AG20443 (cell line): ENCODE data around the gene PRKRIP1.
A peak's percentile ranks its signal among the peaks of the same experiment; 100 is the strongest.
"Not testable (repeated sequence)": the region's sequence is repeated elsewhere in the genome, so short reads cannot be mapped to it uniquely, and the experiment has no call there.

Experiments
- DNase-seq: peaks from one replicate; pipeline ENCODE4 v3.0.0; 2012; ENCODE audit warnings: low spot score, mixed read lengths

The PRKRIP1 gene

DNA sequence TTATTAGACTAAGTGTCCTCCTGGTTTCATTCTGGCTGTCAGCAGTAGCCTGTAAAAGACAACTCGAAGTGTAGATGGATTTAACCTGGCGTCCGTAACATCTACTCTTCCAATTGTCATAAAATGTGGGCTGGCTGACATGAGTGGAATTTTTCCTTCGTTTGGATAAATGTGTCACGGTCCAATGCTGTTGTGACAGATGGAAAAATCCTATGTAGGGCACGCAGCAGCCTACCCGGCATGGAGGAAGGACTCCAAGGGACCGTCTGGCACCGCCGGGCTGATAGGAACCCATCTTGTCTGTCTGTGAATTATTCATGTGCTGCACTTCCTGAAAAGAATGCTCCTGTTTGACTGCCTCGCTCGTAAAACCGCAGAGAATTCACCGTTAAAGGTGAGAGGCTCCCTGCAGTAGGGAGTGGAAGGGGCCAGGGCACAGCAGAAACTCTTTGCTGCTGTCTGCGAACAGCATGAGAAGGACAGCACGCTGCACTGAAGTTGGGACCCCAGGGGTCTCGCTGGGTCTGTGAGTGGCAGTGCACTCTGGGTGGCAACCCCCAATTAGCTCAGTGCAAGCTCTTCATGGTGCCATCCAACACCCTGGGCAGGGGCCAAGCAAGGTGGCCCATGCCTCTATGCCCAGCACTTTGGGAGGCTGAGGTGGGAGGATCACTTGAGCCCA lies 35.6 kb downstream of the PRKRIP1 start:
- no peak for DNase-seq

DNA sequence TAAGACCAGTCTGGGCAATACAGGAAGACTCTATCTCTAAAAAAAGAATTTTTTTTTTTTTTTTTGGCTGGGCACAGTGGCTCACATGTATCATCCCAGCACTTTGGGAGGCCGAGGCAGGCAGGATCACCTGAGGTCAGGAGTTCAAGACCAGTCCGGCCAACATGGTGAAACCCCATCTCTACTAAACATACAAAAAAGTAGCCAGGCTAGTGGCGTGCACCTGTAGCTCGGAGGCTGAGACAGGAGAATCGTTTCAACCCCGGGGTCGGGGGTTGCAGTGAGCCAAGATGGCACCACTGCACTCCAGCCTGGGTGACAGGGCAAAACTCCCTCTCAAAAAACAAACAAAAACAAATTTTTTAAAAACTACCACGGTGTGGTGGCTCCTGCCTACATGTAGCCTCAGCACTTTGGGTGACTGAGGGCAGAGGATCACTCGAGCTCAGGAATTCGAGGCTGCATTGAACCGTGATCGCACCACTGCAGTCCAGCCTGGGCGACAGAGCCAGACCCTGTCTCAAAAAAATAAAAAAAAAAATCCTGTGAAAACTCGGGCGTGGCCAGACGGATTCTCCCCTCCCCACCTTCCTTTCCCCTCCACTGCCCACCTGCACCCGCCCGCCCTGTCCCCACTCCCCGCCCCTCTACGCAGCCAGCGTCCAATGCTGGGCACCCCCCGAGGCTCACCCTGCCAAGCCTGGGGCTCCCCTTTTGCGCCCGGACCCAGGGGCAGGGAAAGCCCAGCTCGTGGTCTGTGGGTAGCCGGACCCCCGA lies 36.5 kb downstream of the PRKRIP1 start:
- DNase-seq, result peak; percentile 33

DNA sequence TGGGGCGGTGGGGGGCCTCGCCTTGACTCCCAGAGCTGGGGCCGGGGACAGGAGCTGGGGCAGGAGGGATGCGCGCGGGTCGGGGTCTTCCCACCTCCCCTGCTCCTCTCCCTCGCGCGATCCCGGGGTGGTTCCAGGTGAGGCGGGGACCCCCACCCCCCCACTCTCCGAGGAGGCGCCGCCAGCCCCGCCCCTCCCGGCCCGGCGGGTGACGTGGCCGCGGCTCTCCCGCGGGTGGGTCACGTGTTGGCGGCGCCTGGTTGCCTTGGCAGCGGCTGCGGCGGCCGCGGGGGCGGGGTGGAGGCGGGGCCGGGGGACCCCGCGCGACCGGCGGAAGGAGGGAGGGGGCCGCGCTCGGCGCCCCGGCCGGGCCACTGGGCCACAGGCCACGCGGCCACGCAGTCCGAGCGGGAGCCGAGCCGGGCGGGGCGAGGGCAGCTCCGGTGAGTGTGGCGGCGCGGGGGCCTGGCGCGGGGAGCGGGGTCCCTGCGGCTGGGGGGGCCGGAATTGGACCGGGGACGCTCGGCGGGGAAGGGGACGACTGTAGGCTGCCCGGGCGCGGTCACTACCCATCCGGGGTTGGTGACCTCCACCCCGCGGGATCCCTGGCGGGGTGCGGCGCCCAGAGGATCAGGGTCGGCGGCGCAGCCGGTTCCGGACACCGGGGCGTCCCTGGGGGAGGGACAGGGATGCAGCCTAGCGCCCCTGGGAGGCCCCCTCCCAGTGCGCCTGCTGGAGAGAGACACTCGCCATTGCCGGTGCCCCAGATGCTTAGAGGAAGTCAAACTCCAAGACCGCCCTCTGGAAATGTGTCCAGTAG lies 37.3 kb downstream of the PRKRIP1 start, which contains the start of gene ORAI2:
TSS of gene ORAI2 (plus strand) at position 357 of the 820 bp plus-strand sequence. CDS start 5,382 bp downstream, outside the sequence.
- DNase-seq, result peak; percentile 96

DNA sequence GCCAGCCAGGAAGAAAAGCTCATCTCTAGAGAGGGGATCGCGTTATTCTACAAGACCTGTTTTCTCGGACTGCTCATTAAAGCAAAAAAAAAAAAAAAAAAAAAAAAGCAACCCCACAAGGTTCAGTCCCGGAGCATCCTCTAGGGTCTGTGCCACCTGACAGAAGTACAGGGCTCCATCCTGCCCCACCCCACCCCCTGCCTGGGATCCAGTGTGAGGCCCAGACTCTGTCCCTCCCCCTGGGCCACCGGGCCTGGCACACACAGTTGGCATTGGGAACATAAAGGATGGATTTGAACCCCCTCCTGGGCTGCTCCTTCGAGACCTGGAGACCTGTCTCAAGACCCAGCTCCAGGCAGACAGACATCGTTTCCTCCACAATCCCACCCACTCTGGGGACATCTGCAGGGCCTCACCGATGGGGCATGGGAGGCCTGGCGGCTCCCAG lies 37.9 kb downstream of the PRKRIP1 start:
- DNase-seq, result no peak

DNA sequence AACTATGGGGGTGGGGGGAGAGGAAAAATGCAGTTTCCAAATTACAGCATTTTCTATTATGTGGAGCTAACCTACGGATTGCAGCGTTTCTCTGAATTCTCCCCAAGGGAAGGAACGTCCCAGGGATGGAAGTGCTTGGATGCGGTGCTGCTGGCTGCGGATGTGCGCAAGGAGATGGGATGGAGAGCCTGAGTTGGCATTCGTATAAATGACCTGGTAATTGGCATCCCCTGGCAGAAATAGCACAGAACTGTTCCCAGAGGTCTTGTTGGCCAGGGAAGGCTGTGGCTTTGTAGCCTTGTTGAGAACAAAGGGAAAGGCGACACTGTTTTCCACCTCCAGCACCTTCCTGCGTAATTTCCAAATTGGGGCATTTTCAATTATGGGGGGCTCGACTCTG lies 40.0 kb downstream of the PRKRIP1 start:
- no peak for DNase-seq

DNA sequence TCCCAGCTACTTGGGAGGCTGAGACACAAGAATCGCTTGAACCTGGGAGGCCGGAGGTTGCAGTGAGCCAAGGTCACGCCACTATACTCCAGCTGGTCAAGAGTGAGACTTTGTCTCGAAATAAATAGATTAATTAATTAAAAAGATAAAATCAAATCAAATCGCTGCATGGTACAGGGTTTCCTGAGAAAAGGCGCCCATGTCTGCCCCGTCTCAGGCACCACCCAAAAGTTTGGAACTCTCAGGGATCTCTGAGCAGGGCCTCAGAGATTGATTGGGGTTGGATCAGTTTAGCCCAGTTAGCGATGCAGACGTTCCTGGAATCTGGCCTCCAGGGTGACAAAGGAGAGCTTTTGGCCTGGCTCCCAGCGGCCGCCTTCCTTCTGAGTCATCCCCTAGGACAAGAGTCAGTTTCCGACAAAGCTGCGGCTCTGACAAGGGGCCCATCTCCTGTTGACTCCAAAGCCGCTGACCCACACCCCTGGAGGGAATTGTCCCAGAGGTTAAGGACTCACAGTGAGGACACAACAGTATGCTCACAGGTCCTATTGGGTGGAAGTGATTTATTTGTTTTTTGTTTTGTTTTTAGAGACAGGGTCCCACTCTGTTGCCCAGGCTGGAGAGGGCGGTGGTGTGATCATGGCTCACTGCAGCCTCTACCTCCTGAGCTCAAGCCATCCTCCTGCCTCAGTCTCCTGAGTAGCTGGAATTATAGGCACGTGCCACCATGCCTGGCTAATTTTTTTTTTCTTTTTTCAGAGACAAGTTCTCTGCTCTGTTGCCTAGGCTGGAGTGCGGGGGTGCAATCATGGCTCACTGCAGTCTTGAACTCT lies 44.0 kb downstream of the PRKRIP1 start:
- DNase-seq, result peak; percentile 87

DNA sequence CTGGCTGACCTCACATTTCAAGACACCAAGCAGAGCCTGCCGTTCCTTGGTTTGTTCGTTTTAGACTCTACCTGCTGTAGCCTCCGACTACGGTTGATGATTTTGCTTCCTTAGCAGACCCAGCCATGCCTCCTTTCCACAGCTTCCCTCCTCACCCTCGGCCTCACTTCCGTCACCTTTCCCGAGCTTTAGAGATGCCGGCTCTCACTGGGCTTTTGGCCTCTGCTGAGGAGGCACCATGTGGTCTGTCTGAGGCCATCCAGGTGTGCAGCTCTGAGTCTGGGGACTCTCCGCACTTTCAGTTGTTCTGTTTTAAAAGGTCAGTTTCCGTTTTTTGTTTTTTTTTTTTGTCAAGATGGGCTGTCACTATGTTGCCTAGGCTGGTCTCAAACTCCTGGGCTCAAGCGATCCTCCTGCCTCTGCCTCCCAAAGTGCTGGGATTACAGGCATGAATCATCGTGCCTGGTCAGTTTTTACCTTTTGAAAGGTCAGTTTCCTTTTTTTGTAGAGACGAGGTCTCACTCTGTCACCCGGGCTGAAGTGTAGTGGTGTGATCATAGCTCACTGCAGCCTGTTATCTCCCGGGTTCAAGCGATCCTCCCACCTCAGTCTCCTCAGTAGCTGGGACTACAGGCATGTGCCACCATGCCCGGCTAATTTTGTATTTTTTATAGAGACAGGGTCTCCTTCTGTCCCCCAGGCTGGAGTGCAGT lies 49.0 kb downstream of the PRKRIP1 start:
- no peak for DNase-seq

DNA sequence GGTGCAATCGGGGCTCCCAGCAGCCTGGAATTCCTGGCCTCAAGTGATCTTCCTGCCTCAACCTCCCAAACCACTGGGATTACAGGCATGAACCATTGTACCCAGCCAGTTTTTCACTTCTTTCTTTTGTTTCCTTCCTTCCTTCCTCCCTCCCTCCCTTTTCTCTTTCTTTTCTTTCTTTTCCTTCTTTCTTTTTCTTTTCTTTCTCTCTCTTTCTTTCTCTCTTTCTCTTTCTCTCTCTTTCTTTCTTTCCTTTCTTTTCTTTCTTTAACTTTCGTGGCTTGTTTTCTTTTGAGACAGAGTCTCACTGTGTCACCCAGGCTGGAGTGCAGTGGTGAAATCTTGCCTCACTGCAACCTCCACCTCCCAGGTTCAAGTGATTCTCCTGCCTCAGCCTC lies 49.5 kb downstream of the PRKRIP1 start:
- no peak for DNase-seq

DNA sequence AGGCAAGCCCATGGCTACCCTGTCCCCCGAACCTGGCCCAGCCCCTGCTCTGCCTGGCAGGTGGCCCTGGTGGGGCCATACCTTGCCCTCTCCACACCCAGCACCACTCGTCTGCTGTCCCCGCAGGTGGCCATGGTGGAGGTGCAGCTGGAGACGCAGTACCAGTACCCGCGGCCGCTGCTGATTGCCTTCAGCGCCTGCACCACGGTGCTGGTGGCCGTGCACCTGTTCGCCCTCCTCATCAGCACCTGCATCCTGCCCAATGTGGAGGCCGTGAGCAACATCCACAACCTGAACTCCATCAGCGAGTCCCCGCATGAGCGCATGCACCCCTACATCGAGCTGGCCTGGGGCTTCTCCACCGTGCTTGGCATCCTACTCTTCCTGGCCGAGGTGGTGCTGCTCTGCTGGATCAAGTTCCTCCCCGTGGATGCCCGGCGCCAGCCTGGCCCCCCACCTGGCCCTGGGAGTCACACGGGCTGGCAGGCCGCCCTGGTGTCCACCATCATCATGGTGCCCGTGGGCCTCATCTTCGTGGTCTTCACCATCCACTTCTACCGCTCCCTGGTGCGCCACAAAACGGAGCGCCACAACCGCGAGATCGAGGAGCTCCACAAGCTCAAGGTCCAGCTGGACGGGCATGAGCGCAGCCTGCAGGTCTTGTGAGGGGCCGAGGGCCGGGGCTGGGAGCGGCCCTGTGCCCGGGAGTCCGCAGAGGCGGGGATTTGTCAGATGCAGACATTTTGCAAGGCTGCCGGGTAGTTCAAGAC lies 50.4 kb downstream of the PRKRIP1 start:
- no peak for DNase-seq

DNA sequence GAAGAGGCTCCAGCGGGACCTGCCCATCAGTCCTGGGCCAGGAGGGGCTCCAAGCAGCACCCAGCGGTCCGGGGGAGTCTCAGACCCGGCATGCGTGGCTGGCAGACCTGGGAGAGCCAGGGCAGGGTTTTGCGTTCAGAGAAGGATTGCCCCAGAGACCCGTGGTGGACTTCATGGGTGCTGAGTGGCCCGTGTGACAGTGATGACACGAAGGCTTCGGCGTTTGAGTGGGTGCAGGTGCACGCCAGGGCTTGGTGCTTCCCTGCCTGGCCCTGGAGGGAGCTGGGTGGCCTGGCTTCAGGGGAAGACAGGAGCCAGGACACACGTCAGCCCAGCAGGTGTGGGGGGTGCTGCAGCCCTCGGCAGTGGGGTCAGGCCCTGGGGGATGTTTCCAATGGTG lies 51.1 kb downstream of the PRKRIP1 start:
- no peak for DNase-seq

DNA sequence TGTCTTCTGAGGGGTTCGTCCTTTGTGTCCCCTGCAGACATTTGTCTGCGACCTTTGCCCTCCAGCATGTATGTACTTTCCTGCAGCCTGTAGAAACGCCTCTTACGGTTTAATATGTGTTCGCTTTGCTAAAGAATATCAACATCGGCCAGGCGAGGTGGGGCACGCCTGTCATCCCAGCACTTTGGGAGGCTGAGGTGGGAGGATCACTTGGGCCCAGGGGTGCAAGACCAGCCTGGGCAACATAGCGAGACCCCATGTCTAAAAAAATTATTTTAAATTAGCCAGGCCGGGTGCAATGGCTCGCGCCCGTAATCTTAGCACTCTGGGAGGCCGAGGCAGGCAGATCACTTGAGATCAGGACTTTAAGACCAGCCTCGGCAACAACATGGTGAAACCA lies 53.0 kb downstream of the PRKRIP1 start:
- DNase-seq, result no peak

DNA sequence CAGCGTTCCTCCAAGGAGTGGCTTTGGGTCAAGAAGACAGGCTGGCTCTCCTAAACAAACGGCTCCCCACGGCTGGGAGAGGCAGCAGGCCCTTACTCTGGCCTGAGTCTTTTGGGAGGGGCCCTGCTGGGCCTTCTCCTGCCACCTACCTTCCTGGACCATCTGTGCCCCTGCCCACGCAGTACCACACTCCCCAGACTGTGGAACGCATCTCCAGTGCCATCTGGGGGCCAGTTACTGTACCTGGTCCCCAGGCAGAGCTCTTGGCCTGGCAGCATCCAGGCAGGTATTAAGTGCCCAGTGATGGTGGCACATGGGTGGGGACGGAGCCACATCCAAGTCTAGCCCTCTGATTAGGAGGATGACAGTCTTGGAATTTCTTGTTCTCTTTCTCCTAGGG lies 54.1 kb downstream of the PRKRIP1 start:
- no peak for DNase-seq

DNA sequence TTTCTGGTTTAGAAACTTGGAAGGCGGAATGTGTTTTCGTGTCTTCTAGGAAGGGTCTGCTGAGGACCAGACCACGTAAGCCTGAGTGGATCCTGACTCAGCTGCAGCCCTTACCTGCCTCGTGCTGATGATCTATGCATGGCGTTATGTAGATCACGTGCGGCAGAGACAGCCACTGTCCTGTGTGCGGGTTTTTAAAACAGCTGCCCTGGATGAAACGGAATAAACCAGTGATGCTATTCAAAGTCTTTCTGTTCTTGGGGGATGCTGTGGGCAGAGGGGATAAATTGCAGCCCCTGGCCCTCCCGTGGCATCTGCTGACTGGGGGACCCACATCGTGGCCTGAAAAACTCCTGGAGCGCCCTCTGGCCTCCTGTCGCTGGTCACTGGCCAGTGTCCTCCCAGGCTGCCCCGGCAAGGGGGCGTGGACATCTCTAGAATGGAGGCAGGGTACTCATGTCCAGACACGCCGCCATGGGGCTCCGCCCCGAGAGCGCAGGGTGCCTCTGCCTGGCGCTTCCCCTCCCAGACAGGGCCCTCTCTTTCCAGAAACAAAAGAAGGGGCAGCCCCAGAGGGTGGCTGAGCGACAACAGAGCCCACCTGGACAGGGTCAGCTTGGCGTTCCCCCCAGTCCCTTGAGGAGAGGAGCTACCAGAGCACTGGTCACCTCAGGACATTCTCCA lies 55.4 kb downstream of the PRKRIP1 start:
- DNase-seq, result peak; percentile 48

DNA sequence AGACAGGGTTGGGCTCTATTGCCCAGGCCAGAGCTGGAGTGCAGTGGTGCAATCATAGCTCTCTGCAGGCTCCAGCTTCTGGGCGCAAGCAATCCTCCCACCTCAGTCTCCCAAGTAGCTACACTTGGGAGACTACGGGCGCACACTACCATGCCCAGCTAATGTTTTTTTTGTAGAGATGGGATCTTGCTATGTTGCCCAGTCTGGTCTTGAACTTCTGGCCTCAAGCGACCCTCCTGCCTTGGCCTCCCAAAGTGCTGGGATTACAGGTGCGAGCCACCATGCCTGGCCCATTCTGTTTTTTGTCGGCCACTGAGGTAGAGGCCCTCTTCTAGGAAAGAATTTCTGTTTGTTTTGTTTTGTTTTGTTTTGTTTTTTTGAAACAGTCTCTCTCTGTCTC lies 56.3 kb downstream of the PRKRIP1 start:
- DNase-seq, result no peak

DNA sequence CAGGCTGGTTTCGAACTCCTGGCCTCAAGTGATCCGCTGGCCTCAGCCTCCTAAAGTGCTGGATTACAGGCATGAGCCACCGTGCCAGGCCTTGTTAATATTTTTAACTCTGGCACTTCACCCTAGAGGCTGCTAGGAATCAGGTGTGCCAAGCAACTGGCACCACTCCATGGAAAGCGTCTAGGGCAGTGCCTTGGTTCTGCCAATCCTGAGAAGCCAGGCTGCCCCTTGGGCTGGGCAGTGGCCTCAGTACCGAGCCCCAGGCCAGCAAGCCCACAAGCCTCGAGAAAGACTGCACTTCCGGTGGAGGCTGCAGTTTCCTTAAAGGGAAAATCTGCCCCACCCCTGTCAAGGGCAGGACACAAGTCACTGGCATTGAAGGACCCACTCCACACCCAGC lies 57.2 kb downstream of the PRKRIP1 start:
- no peak for DNase-seq

DNA sequence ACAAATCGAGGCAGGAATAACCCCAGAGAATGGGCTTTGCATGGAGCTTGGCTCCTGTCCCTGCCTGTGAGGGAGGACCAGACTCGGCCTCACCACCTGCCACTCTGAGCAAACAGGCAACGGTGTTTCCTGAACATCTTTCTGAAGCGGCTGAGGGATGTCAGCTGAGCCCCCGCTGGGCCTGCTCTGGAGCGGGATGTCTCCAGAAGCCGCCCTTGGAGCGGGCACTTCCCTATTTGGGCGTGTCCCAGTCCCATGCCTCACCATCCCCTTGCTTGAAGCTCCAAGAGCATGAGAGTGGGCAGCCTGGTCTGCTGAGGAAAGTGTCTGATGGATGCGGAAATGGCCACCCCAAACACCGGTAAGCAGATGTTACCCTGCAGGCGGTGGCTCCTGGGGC lies 58.3 kb downstream of the PRKRIP1 start:
- DNase-seq, result no peak

DNA sequence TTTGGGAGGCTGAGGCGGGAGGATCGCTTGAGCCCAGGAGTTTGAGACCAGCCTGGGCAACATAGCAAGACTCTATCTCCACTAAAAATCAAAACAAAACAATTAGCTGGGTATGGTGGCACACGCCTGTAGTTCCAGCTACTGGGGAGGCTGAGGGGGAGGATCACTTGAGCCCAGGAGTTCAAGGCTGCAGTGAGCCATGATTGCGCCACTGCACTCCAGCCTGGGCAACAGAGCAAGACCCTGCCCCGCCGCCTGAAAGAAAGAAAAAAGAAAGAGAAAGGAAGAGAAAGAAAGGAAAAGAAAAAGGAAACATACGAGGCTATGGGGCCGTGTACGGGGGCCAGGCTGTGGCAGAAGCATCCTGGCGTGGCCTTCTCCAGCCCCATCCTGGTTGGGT lies 58.8 kb downstream of the PRKRIP1 start:
- not testable (repeated sequence) for DNase-seq

DNA sequence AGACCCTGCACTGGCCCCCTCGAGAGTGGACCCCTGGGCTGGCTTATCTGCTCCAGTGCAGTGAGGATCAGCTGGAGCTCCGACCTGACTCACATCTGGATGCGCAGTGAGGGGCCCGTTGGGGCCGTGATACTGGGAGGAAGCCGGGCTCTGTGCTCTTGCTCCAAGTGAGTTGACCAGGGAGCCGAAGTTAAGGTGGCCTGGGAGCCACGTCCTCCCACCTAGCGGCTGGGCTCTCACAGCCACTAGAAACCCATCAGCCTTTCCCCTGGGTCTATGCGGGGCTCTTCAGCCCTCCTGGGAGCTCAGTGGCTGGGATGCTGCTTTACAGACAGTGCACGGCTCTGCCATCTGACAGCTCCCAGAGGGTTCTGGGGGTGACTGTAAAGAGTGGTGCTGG lies 59.4 kb downstream of the PRKRIP1 start:
- no peak for DNase-seq

DNA sequence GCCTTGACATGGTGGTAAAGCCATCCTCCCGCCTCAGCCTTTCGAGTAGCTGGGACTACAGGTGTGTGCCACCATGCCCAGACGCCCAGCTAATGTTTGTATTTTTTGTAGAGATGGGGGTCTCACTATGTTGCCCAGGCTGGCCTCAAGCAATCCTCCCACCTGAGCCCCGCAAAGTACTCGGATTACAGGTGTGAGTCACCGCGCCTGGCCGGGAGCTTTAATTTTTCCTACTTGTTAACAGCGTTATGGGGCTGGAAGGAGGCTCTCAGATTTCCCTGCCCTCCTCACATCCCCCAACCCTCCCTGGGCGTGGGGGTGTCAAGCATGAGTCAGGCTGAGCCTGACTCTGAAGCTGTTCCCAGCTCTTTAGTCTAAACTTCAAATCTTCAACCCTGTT lies 60.2 kb downstream of the PRKRIP1 start:
- DNase-seq, result no peak
